Measurements from ENCODE around the gene SCAF4. TPM values are rescaled to one million over a fixed set of nuclear protein-coding genes. Genes with fewer than 3 reads are reported as not detected.

The SCAF4 gene
- total RNA-seq, 4 donors from 2014 or later, result 23.6 to 41.5 (median 29.3) TPM

- Histone ChIP-seq H3K4me1 (peaks cover 47% of the 10 kb centered on the region), H3K27ac (no peak overlapping the region), H3K9me3 (no peaks in the 10 kb centered on the region)
These were observed 5.5 kb downstream of the SCAF4 start for GRCh38 chr21:31726407-31726806.

GRCh38 chr21:31725202-31725839 lies 6.6 kb downstream of the SCAF4 start:
- H3K4me3 ChIP-seq, result no peak overlapping the region
- peaks cover 44% of the 10 kb centered on the region for H3K4me1 ChIP-seq
- H3K36me3 ChIP-seq, result peaks cover 2% of the 10 kb centered on the region
- no peak for TF ChIP-seq POLR2A (IDR thresholded peaks at IDR 0.05)
- no peak for TF ChIP-seq CTCF (IDR thresholded peaks at IDR 0.05)
- TF ChIP-seq EP300 (IDR thresholded peaks at IDR 0.05), result no peak
- no peak for TF ChIP-seq POLR2AphosphoS5 (IDR thresholded peaks at IDR 0.05)
- no peak for DNase-seq (ENCODE audit: low spot score in 2 of 2)
- no peak overlapping the region for H3K27ac ChIP-seq
- H3K9me3 ChIP-seq, result no peaks in the 10 kb centered on the region
- H3K27me3 ChIP-seq, result no peaks in the 10 kb centered on the region
- 81% methylated on average over 6 of the region's 6 CpGs for WGBS

More at GRCh38 chr21:31726407-31726806, 5.5 kb downstream of the SCAF4 start:
- DNase-seq (ENCODE audit: low spot score in 2 of 2), result no peak
- TF ChIP-seq POLR2A (IDR thresholded peaks at IDR 0.05) (no peak), EP300 (IDR thresholded peaks at IDR 0.05) (no peak), CTCF (IDR thresholded peaks at IDR 0.05) (no peak), POLR2AphosphoS5 (IDR thresholded peaks at IDR 0.05) (no peak)
- Histone ChIP-seq H3K27me3 (no peaks in the 10 kb centered on the region), H3K36me3 (peaks cover 2% of the 10 kb centered on the region), H3K4me3 (no peak overlapping the region)
- WGBS, result 89% methylated on average over 4 of the region's 4 CpGs

DNA sequence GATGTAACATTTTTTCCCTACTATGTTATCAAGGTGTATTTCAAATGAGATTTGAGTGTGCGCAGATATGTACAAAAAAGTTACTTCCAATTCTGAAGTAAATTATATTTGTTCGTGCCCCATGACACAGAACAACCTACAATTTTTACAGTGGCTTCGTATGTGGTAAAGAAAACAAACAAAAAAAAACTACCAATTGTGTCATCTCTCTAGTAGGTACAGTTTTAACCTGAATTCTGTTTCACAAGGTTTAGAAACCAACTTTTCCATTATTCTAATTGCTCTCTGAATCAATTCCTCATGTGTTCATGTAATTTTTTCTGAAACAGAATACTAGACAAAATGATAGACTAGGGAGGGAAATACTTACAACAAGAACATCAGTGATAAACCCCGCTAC lies 7.4 kb downstream of the SCAF4 start:
- DNase-seq (ENCODE audit: low spot score in 2 of 2), result no peak
- H3K36me3 ChIP-seq, result peaks cover 2% of the 10 kb centered on the region
- WGBS, result 85% methylated on average over 4 of the region's 4 CpGs
- peaks cover 38% of the 10 kb centered on the region for H3K4me1 ChIP-seq
- H3K27me3 ChIP-seq, result no peaks in the 10 kb centered on the region
- TF ChIP-seq POLR2A (IDR thresholded peaks at IDR 0.05) (no peak), POLR2AphosphoS5 (IDR thresholded peaks at IDR 0.05) (no peak), EP300 (IDR thresholded peaks at IDR 0.05) (no peak), CTCF (IDR thresholded peaks at IDR 0.05) (no peak)
- no peaks in the 10 kb centered on the region for H3K9me3 ChIP-seq
- no peak overlapping the region for H3K27ac ChIP-seq
- H3K4me3 ChIP-seq, result no peak overlapping the region

- 82% methylated on average over 4 of the region's 4 CpGs for WGBS
- Histone ChIP-seq H3K27ac (no peak overlapping the region), H3K4me3 (no peak overlapping the region), H3K9me3 (no peaks in the 10 kb centered on the region), H3K36me3 (no peaks in the 10 kb centered on the region), H3K4me1 (peaks cover 14% of the 10 kb centered on the region), H3K27me3 (no peaks in the 10 kb centered on the region)
- no peak for DNase-seq (ENCODE audit: low spot score in 2 of 2)
- TF ChIP-seq POLR2A (IDR thresholded peaks at IDR 0.05) (no peak), POLR2AphosphoS5 (IDR thresholded peaks at IDR 0.05) (no peak)
These were observed 10.5 kb downstream of the SCAF4 start for GRCh38 chr21:31721381-31721780.

DNA sequence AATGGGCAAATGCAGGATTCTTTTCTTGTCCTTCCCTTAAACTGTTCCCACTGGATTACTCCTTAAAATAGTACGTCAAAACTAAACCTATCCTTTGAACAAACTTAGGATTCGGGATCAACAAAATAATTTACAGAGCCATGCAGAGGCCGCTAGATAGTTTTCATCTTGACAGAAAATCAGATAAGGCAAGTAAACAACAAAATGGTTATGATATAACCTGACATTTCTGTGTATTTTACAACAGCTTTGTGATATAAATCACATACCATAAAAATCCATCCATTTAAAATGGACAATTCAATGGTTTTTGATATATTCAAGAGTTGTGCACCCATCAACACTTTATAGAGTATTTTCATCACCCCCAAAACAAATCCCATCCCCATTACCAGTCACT lies 11.2 kb downstream of the SCAF4 start:
- Histone ChIP-seq H3K4me3 (no peak overlapping the region), H3K9me3 (no peaks in the 10 kb centered on the region), H3K36me3 (no peaks in the 10 kb centered on the region), H3K4me1 (peaks cover 18% of the 10 kb centered on the region), H3K27ac (no peak overlapping the region), H3K27me3 (no peaks in the 10 kb centered on the region)
- TF ChIP-seq POLR2AphosphoS5 (IDR thresholded peaks at IDR 0.05) (no peak), EP300 (IDR thresholded peaks at IDR 0.05) (no peak), CTCF (IDR thresholded peaks at IDR 0.05) (no peak), POLR2A (IDR thresholded peaks at IDR 0.05) (no peak)
- WGBS, result 81% methylated on average over 3 of the region's 3 CpGs
- no peak for DNase-seq (ENCODE audit: low spot score in 2 of 2)

GRCh38 chr21:31720330-31720729 lies 11.6 kb downstream of the SCAF4 start:
- WGBS, result 55% methylated on average over 2 of the region's 2 CpGs
- Histone ChIP-seq H3K4me1 (peaks cover 22% of the 10 kb centered on the region), H3K4me3 (no peak overlapping the region), H3K27me3 (no peaks in the 10 kb centered on the region), H3K36me3 (no peaks in the 10 kb centered on the region), H3K9me3 (no peaks in the 10 kb centered on the region), H3K27ac (no peak overlapping the region)
- TF ChIP-seq EP300 (IDR thresholded peaks at IDR 0.05) (no peak), POLR2AphosphoS5 (IDR thresholded peaks at IDR 0.05) (no peak), CTCF (IDR thresholded peaks at IDR 0.05) (no peak), POLR2A (IDR thresholded peaks at IDR 0.05) (no peak)
- no peak for DNase-seq (ENCODE audit: low spot score in 2 of 2)
